Frontal cortex (tissue), 4 donors: Measurements from ENCODE around the gene WWOX. TPM values are rescaled to one million over a fixed set of nuclear protein-coding genes. Genes with fewer than 3 reads are reported as not detected.

Experiments
- DNase-seq, 2 donors: peaks; one replicate each; pipeline ENCODE4 v3.0.0; 2012; ENCODE audit warnings: low spot score in 2 of 2
- FAIRE-seq: peaks from 2 replicates; lab custom pipeline; 2012; peaks lifted over from hg19 to GRCh38; lab: Jason Lieb, UNC
- total RNA-seq: library from RNA; depleted of rRNA; stranded (reverse); fragments of >200 nt; gene quantifications from one replicate; pipeline ENCODE4 v1.2.3, GENCODE V29; 2014
- donor health status: control.
- donor health status: control.
- donor health status: control.

The WWOX gene
- total RNA-seq, 1 donor from 2014 or later: 17.1 TPM

DNA sequence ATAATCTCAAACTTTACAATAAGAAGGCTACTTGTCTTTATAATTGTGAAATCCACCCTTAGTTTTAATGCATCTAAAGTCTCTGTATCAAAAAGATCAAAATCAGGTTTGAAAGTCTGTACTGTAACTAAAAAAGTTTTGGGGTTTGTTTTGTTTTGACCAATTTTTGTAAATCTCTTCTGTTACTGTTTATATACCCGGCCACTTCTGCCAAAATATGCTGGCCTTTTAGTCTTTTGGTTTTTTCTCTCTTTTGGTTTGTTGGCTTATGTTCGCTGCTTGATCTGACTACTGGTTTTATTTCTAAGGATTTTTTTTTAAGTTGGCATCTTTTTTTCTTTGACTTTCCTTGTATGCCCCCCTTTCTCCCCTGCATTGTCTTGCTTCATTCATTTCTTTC, 845.9 kb downstream of the WWOX start:
- no peak for FAIRE-seq
- no peak for DNase-seq

DNA sequence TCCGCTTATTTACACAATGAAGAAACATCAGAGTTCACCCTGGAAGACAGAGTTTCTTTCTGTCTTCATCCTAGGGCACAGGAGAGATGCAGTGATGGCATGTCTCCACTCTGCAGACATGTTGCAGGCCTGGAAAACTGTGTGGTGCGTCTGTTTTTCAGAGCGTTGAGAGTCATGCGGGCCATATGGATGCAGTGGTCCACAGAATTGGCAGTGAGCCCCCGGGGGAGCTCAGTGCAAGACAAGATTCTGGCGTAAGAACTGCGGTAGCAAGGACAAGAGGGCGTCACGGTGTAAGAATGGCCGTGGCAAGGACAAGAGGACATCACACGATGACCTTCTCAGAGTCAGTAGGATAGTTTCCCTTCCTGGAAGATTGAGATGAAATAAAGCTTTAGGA, 847.1 kb downstream of the WWOX start:
- DNase-seq: no peak
- FAIRE-seq: no peak

DNA sequence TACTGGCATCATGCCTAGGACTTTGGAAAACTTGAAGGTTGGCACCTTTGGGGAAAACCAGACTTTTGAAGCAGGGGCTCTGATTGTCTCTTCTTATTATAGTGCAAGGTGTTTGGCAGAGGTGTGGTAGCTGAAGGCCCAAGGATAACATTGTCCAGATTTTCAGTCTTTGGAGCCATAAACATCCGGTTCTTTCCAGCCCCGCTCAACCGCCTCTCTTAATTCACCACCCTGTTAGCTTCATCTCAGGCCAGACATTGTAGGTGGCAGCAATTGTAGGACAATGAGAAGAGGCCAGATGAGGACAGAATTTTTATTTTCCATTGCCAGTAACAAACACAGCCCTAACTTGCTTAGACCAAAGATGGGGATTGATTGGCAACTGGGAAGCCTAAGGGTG, 851.3 kb downstream of the WWOX start:
- FAIRE-seq: no peak
- no peak for DNase-seq

DNA sequence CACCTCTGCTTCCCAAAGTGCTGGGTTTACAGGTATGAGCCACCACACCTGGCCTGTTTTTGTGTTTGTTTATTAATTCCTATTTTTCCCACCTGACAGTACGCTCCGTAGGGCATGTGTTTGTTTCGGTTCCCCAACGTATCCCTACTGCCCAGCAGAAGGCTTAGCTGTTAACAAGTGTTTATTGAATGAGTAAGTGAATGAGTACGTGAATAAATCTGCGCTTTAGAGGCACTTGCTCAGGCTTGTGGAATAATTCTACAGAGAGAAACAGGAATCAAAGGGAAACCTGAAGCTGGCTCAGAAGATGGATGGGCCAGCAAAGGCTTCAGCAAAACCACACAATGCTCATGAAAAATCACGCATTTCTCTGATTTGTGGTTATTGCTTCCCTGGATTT, 853.2 kb downstream of the WWOX start:
- DNase-seq (no peak), FAIRE-seq (no peak)

DNA sequence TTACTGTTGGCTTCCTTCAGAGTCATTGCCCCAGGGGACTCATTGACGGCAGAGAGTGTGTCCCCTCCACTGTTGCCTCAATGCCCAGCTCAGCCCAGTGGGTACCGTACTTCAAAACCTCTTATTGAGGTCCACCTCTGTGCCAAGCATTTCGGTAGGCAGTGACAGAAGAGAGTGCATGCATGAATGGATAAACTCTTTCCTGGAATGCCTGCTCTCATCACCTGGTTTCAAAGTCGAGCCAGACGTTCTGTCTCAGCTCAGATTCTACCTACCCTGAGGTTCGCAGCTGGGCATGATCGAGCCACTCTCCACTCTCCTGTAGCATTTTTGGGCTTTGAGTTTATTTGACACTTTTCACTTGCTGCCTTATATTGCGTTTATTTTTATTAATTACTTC, 854.1 kb downstream of the WWOX start:
- DNase-seq (no peak), FAIRE-seq (no peak)

DNA sequence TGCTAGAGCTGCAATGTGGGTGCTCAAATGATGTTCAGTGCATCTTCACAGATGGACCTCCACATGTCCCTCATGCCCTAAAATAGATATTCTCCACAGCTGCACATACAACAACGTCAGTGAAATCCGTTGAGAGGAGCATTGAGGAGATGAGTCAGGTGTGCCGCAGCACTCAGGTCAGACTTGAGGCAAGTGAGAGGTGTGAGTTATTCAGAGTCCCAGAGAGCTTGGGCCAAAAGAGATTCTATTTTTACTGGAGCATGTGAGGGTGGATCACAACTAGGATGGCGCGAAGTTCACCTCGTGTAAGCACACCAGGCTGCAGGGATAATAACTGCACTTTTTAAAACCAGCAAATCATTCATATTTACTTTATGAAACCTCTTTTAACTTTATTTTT, 855.8 kb downstream of the WWOX start:
- no peak for FAIRE-seq
- DNase-seq: no peak

DNA sequence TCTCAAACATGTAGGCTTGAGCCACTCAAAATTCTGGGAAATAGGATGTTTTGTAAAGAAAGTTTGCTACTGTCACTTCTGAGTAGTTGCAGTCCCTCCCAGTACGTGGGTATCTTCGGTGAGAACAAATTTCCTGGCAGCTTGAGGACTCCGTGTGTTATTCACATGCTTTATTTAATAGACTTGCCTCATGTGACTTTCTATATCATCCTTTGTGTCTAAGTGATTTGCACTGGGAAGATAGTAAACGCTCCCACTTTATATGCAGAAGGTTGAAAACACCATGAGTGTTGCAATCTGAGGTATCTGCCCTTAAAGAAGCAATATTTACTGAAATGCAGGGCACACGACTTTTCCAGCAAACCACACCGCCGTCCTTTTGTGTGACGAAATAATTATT, 857.4 kb downstream of the WWOX start:
- DNase-seq: no peak
- FAIRE-seq: no peak

DNA sequence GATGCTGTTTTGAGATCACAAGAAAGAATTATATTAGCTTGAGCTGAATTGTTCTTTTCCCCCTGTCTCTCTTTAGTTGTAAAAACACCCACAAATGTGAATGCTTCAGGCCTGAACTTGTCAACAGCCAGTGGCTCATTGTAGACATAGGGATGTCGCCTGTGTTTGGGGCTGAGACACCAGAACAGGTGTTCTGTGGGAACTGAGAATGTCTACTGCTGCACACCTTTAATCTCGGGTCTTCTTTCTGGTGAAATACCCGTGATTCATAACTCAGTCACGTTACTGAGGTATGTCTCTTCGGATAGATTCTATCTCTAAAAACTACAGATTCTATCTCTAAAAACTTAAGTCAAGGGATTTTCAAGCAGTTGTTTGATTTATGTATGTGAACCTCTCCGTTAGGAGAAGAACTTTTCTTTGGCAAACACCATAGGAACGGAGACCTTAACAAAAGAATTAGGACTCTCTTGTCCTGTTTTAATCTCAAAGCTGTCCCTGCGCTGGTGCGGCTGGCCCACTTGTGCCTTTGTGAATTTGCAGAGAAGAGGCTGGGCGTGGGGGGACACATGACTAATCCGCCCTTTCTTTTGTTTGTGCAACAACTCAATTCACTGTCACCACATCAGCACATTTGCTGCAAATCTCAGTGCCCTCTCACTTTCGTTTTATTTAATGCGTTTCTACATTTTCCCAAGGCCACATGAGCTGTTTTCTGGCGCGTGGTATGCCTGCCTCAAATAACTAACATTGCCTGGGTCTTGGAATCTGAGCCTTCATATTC, 858.1 kb downstream of the WWOX start:
- DNase-seq (no peak), FAIRE-seq (no peak)

DNA sequence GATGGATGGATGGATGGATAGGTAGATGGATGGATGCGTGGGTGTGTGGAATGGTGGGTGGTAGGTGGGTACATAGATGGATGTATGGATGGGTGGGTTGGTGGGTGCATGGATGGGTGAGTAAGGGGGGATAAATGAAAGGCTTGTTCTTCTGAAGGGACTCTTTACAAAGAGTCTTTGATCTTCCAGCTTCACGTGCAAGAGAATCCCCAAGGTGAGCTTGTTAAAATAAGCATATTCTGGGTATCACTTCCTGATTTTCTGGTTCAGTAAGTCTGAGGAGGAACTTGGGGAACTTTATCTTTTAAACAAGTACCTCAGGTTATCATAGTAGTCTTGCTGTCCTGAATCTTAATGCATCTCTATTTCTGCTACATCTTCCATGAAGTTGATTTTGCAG, 862.0 kb downstream of the WWOX start:
- DNase-seq (no peak), FAIRE-seq (no peak)

DNA sequence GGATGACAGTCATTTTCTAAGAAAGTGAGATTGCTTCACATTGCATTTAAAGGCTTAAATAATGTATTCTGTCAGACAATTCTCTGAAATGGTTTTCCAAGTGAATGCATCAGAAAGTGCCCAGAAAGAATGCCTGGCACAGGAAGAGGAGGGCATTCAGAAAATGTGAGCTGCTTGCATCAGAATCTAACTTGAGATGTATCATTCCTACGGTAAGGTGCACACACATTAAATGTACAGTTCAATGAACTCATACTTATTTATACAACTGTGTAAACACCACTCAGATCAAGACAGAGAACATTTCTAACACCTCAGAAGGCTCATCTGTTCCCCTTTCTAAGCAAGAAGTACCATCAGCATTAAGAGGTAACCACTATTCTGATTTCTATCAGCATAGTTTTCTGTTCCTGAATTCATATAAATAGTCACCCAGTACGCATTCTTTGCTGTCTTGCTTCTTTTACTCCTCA, 863.0 kb downstream of the WWOX start:
- DNase-seq: no peak
- FAIRE-seq: no peak

DNA sequence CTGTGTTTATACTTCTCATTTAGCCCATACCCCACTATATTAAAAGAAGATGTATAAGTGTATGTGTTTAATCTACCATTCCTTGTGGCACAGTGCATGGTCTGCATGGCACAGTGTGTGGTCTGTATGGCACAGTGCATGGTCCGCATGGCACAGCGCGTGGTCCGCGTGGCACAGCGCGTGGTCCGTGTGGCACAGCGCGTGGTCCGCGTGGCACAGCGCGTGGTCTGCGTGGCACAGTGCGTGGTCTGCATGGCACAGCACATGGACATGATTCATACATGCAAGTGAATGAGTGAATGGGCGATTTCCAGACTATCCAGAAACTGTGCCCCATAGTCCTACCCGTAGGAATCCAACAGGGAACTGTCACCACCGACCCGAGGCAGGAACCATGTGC, 868.5 kb downstream of the WWOX start:
- DNase-seq (no peak), FAIRE-seq (no peak)

DNA sequence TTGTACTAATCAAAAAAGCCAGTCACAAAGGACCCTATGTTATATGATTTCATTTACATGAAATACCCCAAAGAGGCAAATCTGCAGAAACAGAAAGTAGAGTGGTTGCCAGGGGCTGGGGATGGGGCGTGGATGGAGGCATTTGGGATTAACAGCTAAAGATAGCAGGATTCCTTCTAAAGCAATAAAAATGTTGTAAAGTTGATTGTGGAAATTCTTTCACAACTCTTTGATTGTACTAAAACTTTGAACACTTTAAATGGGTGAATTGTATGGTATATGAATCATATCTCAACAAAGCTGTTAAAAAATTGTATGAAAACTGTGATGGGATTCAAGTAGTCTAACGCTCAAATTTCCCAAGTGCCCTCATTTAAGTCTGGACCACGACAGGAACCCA, 870.3 kb downstream of the WWOX start:
- DNase-seq (no peak), FAIRE-seq (no peak)

DNA sequence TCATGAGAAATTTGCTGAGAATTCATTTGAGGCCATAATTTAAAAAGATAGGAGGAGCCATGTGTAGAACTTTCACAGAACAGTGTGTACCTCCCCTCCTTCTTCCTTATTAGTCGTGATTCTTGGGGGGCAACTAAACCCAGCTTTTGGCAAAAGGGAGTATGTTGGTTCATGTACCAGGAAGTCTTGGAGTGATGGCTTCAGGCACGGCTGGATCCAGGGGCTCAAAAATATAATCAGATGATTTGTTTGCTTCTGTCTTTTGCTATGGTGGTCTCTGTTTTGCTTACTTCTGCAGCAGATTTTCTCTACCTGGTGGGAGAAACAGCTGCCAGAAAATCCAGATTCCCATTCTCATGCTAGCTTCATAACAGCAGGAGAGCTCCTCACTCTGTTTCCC, 871.2 kb downstream of the WWOX start:
- no peak for FAIRE-seq
- DNase-seq: no peak

DNA sequence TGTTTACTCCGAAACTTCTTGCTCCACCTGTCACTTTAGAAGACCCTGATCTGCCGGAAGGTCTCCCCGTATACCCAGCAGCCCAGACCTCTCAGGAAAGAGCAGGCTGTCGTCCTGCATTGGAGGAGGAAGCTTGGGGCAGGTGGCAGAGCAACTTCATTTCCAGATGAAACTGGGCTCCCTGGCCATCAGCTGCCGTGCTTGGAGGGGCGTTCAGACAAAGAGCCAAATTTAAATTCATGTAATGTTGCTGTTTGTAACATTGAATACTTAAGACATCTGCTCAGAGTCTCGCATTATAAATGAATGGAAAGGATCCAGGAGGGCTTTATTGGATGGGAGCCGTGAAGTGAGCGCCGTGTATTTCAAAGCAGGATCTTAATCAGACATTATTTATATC, 872.6 kb downstream of the WWOX start:
- DNase-seq (no peak), FAIRE-seq (no peak)

DNA sequence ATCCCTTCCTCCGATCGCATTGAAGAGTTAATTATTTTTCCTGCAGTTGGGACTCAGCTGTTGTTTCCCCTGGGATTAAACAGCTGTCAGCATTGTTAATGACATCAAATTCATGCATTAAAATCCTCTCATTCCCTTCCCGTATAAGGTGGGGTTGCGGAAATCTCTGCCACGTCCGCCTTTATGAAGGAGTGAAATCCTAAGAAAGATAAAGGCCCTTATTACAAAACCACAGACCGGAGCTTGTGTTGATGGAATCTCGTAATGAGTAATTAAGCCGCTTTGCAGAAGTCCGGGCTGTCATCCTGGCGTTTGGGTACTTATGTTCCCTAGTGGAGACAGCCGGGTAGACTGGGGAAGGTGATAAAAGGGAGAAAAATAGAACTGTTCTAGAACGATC, 873.5 kb downstream of the WWOX start:
- DNase-seq (no peak), FAIRE-seq (no peak)

DNA sequence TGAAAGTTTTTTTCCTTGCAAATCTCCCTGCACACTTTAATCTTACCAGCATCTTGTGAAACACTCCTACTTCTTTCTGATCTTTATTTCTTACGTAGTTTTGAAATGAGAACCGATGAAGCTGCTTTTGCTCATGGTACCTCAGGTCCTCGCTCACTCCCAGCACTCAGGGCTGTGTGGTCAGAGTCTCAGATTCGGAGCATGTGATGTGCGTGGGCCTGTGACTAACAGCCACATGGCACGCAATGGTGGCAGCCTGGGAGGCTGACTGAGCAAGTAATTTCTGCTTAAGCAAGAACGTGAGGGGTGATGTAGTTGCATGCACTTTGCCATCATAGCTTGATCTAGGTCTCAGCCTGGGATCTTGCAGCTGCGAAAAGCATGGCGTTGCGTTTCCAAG, 876.8 kb downstream of the WWOX start:
- FAIRE-seq: no peak
- no peak for DNase-seq

DNA sequence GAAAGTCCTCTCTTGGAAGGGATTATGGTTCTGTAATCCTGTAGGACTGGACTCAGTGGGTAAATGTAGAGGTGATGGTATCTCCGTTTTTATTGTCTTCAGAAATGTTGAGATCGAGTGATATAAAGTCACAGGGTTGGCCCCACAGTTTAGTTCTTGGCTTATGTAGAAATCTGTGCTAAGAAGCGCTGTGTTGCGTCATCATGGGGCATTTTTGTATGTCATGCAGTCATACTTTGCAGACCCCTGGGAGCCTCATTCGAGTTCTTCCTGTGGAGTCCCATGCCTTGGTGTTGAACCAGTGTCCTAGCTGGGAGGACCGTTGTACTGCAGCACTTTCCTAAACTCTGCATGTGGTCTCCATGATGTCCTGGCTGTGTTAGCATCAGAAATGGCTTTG, 881.4 kb downstream of the WWOX start:
- DNase-seq: no peak
- no peak for FAIRE-seq

DNA sequence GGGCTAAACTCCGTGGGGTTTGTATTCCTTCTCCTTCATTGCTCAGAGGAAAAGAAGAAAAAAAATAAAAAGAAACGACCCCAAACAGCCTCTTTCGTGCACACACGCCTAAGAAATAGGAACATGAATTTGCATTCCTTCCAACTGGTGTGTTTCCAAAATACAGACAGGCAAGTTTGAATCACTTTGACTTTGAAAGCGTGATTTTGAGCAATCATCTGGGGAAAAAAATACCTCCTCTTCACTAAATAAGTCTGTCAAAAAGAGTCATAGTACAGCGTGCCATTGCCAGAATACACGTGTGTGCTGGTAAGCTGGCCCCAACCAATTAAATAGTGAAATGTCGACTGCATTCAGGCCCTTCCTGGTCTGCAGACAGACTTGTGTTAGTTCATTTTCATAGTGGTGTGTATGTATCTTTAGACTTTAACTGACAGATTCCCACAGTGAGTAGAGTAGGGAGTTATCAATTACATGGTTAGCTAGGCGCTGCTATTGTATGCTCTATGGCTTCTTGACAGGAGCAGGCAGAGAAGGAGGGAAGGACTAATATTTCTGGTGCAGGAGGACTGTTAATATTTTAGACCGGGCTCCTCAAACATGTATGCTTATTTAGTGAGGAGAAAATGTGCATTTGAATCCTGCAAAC, 882.8 kb downstream of the WWOX start:
- DNase-seq (no peak), FAIRE-seq (no peak)

DNA sequence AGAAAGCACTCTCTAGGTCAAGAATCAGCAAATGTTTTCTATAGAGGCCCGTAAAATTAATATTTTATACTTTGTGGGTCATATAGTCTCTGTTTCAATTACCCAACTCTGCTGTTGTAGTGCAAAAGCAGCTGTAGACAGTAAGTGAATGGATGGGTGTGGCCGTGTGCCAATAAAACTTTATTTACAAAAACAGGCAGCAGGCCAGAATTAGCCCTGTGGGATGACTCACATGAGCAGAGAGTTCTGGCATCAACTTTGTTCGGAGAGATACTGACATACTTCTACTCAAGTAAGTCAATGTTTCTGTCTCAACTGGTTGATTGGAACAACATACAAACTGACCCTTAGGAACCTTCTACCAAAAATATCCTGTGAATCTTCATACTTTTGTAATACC, 884.9 kb downstream of the WWOX start:
- no peak for FAIRE-seq
- DNase-seq: no peak

DNA sequence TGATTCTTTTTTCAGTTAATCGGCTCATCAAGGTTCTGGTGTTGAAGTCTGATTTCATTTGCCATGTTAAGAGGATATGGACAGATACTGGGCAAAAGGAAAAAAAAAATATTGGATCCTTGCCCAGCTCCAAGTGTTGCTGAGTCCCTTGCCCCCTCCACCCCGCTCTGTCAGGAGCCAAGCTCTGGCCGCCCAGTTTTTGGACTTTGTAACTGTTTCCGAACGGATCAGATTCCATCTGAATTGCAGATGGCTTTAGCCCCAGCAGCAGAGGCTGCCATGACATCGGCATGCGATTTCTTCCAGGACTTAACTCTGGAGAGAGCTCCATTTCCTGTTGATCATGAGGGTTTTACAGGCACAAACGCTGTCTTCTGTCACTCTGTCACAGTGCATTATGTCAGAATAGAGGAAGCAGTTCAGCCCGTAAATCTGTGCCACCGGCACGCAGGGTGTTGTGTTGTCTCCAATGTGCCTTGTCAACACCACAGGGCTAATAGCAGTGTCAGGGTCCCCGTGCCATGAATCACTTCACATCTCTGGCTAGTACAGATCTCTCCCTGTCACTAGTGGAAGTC, 885.5 kb downstream of the WWOX start:
- DNase-seq: no peak
- no peak for FAIRE-seq
